A673 (cell line): Measurements from ENCODE around the gene RFX6. TPM values are rescaled to one million over a fixed set of nuclear protein-coding genes. Genes with fewer than 3 reads are reported as not detected.

Source experiments
- BruUV-seq: library from RNA; stranded (reverse); fragments of 400-500 nt; replicated peaks from 2 replicates; lab custom pipeline; 2021; lab: Mats Ljungman, UMichigan
- CTCF ChIA-PET: fragments of 300-600 bp; sonication (Branson Sonifier 250); formaldehyde crosslinking; loops from one replicate; lab custom pipeline; 2022; ENCODE audit warnings: antibody characterized with exemption; lab: Charles Lee
- POLR2A ChIA-PET: fragments of 300-600 bp; sonication (Branson Sonifier 250); formaldehyde crosslinking; loops from one replicate; lab custom pipeline; 2022; ENCODE audit warnings: antibody characterized with exemption; ENCODE audit not compliant: low non-redundant PET; lab: Charles Lee
- DNase-seq: peaks from one replicate; pipeline ENCODE4 v3.0.0-alpha.2; 2015; ENCODE audit warnings: low spot score
- H3K27ac ChIP-seq: fragments of 200-600 bp; sonication (generic); 2 replicates; pipeline ENCODE4 v1.5.1; 2016; ENCODE audit warnings: mixed run types, low read depth, mild to moderate bottlenecking, mixed read lengths, antibody characterized with exemption, low read length; ENCODE audit not compliant: poor library complexity, severe bottlenecking
- H3K27me3 ChIP-seq: fragments of 200-600 bp; sonication (generic); replicated peaks from 2 replicates; pipeline ENCODE4 v1.6.1; 2017; ENCODE audit warnings: mixed run types, low read depth, mild to moderate bottlenecking, mixed read lengths, antibody characterized with exemption, low read length; ENCODE audit not compliant: insufficient read depth, poor library complexity
- H3K36me3 ChIP-seq: fragments of 200-600 bp; sonication (generic); 2 replicates; pipeline ENCODE4 v1.6.1; 2016; ENCODE audit warnings: mixed run types, mild to moderate bottlenecking, mixed read lengths, antibody characterized with exemption, low read length; ENCODE audit not compliant: insufficient read depth, poor library complexity, severe bottlenecking
- H3K4me1 ChIP-seq: fragments of 200-600 bp; sonication (generic); 2 replicates; pipeline ENCODE4 v1.6.1; 2017; ENCODE audit warnings: mixed run types, mild to moderate bottlenecking, mixed read lengths, antibody characterized with exemption, low read length; ENCODE audit not compliant: insufficient read depth, poor library complexity, severe bottlenecking
- H3K4me3 ChIP-seq: fragments of 200-600 bp; sonication (generic); 2 replicates; pipeline ENCODE4 v1.5.1; 2016; ENCODE audit warnings: low read depth, mixed run types, mild to moderate bottlenecking, mixed read lengths, low read length; ENCODE audit not compliant: poor library complexity, severe bottlenecking
- H3K9me3 ChIP-seq: fragments of 200-600 bp; sonication (generic); 2 replicates; pipeline ENCODE4 v1.6.1; 2016; ENCODE audit warnings: mixed run types, low read depth, mild to moderate bottlenecking, mixed read lengths, antibody characterized with exemption, low read length; ENCODE audit not compliant: poor library complexity, severe bottlenecking
- CTCF ChIP-seq: fragments of 300-800, 200-600 bp; sonication (generic); conservative IDR thresholded peaks from 2 replicates; pipeline ENCODE4 v1.5.1; 2017; ENCODE audit warnings: low read depth, mild to moderate bottlenecking, antibody characterized with exemption, low read length, moderate library complexity, mixed read lengths
- EZH2 ChIP-seq: fragments of 200-600 bp; sonication (generic); IDR thresholded peaks from 2 replicates; pipeline ENCODE4 v1.6.1; 2017; ENCODE audit warnings: borderline replicate concordance, low read depth, mild to moderate bottlenecking, mixed read lengths, antibody characterized with exemption, low read length; ENCODE audit not compliant: poor library complexity, severe bottlenecking
- intact Hi-C: fragments of 100-400 bp; cut with micrococcal nuclease; formaldehyde crosslinking; loops from one replicate; pipeline ENCODE4 v1.10.0; 2022; ENCODE audit not compliant: unreplicated experiment
- total RNA-seq: library from RNA; stranded (reverse); gene quantifications from 2 replicates; pipeline ENCODE4 v1.2.3, GENCODE V29; 2021

The RFX6 gene
- total RNA-seq, 1 experiment from 2014 or later = not detected

DNA sequence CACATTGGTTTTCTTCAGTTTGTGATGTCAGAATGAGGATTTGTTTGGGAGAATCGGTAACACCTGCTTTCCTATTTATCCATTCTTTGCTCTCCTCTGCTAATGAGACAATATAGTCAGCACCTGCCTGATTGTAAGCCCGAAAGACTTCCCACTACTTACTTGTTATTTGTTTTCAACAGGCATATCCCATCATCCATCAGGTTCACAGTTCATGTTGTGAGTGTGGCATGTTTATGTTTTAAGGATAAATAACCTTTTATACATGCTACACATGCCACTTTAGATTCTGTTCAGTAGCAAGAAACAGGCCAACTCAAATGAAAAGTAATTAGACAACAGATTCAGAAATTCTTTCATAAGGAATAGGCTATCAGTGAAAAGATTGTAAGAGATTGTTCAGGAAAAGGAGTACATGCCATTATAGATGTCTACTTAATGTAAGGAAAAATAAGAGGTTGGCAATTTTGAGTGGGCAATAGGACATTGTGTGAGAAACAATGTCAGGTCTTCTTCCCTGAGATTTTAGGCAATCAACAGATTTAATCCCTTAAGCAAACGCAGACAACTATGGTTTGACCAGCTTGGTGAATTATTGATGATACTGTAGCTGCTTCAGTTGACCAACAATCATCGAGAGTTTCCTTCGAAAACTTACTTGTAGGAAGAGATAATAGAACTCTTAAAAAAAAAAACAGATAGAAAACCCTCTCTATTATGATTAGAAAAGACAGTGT, 40.3 kb upstream of the RFX6 start:
- CTCF ChIA-PET = no interaction called here
- DNase-seq = no peak
- Histone ChIP-seq H3K4me3 (no peak overlapping the region), H3K9me3 (no peaks in the 10 kb centered on the region), H3K4me1 (no peaks in the 10 kb centered on the region), H3K27me3 (peaks cover 14% of the 10 kb centered on the region), H3K27ac (no peak overlapping the region), H3K36me3 (no peaks in the 10 kb centered on the region)
- TF ChIP-seq EZH2 = no peak
- no peak for TF ChIP-seq CTCF
- intact Hi-C loops = no loop called here
- POLR2A ChIA-PET = no interaction called here
- BruUV-seq = no TSS peak

DNA sequence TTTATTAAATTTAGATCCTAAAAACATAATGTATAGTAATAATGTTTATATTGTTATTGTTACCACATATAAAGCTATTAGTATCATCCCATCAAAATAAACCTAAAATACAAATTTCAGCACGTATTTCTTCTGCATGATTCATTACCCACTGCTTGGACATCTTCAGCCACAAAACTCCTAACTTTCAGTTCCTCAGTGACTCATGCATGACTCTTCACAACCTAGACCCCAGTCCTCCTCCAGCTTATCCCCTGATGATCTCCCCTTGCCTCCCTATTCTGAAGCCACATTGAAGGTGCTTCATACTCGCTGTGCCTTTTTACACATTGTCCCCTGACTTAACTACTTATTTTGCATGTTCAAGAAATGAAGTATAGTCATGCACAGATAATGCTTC, 37.0 kb upstream of the RFX6 start:
- Histone ChIP-seq H3K9me3 (no peaks in the 10 kb centered on the region), H3K36me3 (no peaks in the 10 kb centered on the region), H3K4me1 (no peaks in the 10 kb centered on the region), H3K27me3 (peaks cover 4% of the 10 kb centered on the region), H3K4me3 (no peak overlapping the region), H3K27ac (no peak overlapping the region)
- ChIA-PET POLR2A (no interaction called here), CTCF (no interaction called here)
- BruUV-seq = no TSS peak
- no peak for DNase-seq
- TF ChIP-seq CTCF (no peak), EZH2 (no peak)
- intact Hi-C loops = loop anchor here (10.0 kb wide), 5 partner anchors 225 to 725 kb away; partner anchors contain the start of genes RSPH4A, TRAPPC3L and TSPYL1

DNA sequence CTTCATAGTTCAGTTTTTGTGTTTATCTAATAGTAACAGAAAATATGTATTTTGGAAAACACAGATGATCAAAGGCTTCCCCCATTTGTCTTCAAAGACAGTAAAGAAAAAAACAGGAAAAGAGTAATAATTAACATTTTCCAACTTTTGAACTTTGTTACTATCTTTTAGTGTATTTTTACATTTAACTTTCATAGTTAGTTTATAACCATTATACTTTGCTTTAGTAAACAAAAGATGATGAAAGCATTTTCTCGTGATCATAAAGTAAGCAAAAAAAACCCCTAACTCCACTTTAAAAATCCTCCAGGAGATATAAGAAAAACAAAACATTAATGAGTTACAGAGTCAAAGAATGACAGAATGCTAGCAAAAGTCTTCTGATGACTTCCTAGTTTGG, 34.6 kb upstream of the RFX6 start:
- Histone ChIP-seq H3K27me3 (peaks cover 4% of the 10 kb centered on the region), H3K36me3 (no peaks in the 10 kb centered on the region), H3K4me1 (no peaks in the 10 kb centered on the region), H3K4me3 (no peak overlapping the region), H3K9me3 (no peaks in the 10 kb centered on the region), H3K27ac (no peak overlapping the region)
- intact Hi-C loops = loop anchor here (10.0 kb wide), 5 partner anchors 228 to 728 kb away; partner anchors contain the start of genes RSPH4A, TRAPPC3L and TSPYL1
- BruUV-seq = no TSS peak
- POLR2A ChIA-PET = no interaction called here
- DNase-seq = no peak
- TF ChIP-seq EZH2 (no peak), CTCF (no peak)
- CTCF ChIA-PET = no interaction called here
